Urinary bladder (tissue), 4 donors: Measurements from ENCODE around the gene SORCS2. TPM values are rescaled to one million over a fixed set of nuclear protein-coding genes. Genes with fewer than 3 reads are reported as not detected.

Source experiments
- DNase-seq: peaks from one replicate; pipeline ENCODE4 v3.0.0-alpha.2; 2015; ENCODE audit errors: extremely low spot score
- H3K27ac ChIP-seq: one replicate; pipeline ENCODE4 v1.5.1; 2013; ENCODE audit warnings: low read depth, mild to moderate bottlenecking, moderate library complexity
- H3K36me3 ChIP-seq: one replicate; pipeline ENCODE4 v1.6.1; 2013; ENCODE audit warnings: mild to moderate bottlenecking, moderate library complexity; ENCODE audit not compliant: insufficient read depth
- H3K4me1 ChIP-seq: one replicate; pipeline ENCODE4 v1.6.1; 2013; ENCODE audit warnings: mild to moderate bottlenecking, moderate library complexity; ENCODE audit not compliant: insufficient read depth
- H3K4me3 ChIP-seq: one replicate; pipeline ENCODE4 v1.5.1; 2013; ENCODE audit warnings: low read depth, low read length
- WGBS: extraction: QIAGEN DNeasy Blood & Tissue Kit; methylation state at CpG from one replicate; pipeline ENCODE4 v1.1.7; 2013; 5-methylcytosine and 5-hydroxymethylcytosine counted together
- polyA plus RNA-seq: library from polyadenylated mRNA; stranded (reverse); fragments of 200-250 nt; gene quantifications from one replicate; pipeline ENCODE4 v1.2.3, GENCODE V29; 2013
- total RNA-seq: library from RNA; depleted of rRNA; stranded (reverse); fragments of >200 nt; gene quantifications from one replicate; pipeline ENCODE4 v1.2.3, GENCODE V29; 2014
- donor health status: healthy with polysubstance abuse.
- donor health status: healthy.

The SORCS2 gene
- total and polyA plus RNA-seq, 2 donors, result 5.3 to 10.8 TPM

DNA sequence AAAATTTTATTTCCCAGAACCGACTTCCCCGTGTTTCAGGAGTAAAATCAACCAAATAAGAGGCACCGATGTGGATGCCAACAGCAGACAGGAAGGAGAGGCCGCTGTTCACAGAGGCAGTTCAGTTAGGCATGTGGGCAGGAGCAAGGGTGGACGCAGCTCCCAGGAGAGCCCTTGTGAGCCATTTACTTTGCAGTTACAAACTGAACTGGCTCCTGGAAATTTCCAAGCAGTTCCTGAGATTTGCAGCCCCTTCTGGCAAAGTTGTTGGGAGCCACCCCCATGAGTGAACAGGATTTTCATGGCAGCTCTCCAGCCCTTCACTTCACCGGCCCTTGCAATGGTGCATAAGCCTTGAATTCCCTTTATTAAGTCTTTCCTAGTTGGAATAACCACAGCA lies 558.2 kb downstream of the SORCS2 start:
- Histone ChIP-seq H3K27ac (no peak overlapping the region), H3K4me3 (no peak overlapping the region), H3K36me3 (no peaks in the 10 kb centered on the region), H3K4me1 (no peaks in the 10 kb centered on the region)
- no peak for DNase-seq
- WGBS, result 60% methylated on average over 6 of the region's 6 CpGs

DNA sequence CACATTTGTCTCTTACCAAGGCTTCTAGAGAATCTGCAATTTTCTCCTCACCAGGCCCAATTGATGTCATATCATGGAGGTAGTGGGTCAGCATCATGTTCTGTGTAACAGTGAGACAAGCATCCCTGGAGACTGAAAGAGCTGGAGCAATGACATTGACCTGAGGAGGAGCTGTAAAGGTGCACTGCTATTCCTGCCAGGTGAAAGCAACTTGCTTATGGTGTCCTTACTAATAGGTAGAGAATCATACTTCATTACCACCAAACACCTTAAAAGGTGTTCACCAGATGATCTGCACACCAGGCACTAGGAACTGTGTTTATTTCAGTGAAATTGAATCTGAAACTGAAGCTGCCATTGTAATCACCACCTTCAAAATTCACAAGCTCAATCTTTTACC lies 558.6 kb downstream of the SORCS2 start:
- H3K27ac ChIP-seq, result no peak overlapping the region
- DNase-seq, result no peak
- H3K4me1 ChIP-seq, result no peaks in the 10 kb centered on the region

GRCh38 chr4:7752649-7753048 lies 560.3 kb downstream of the SORCS2 start:
- H3K27ac ChIP-seq, result no peak overlapping the region
- no peak overlapping the region for H3K4me3 ChIP-seq
- no peak for DNase-seq
- H3K36me3 ChIP-seq, result no peaks in the 10 kb centered on the region
- WGBS, result 95% methylated on average over 6 of the region's 6 CpGs
- no peaks in the 10 kb centered on the region for H3K4me1 ChIP-seq

More for the DNA sequence above, 558.6 kb downstream of the SORCS2 start:
- no peak overlapping the region for H3K4me3 ChIP-seq
- no peaks in the 10 kb centered on the region for H3K36me3 ChIP-seq

DNA sequence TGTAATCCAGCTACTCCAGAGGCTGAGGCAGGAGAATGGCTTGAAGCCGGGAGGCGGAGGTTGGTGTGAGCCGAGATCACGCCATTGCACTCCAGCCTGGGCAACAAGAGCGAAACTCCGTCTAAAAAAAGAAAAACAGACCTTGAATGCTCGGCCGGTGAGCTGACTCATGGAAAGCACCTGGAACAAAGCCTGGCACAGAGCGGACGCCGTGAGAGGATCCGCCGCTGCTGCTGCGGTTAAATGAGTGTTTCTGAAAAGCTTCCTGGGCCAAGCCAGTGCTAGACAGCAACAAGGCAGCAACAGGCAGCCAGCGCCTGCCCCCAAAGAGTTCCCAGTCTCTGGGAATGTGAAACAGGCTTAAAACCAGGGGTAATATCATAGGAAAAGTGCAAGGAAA lies 560.9 kb downstream of the SORCS2 start:
- H3K4me3 ChIP-seq, result no peak overlapping the region
- H3K4me1 ChIP-seq, result no peaks in the 10 kb centered on the region
- no peak for DNase-seq
- no peaks in the 10 kb centered on the region for H3K36me3 ChIP-seq
- WGBS, result 91% methylated on average over 15 of the region's 15 CpGs
- no peak overlapping the region for H3K27ac ChIP-seq

GRCh38 chr4:7753931-7754465 lies 561.7 kb downstream of the SORCS2 start:
- H3K4me3 ChIP-seq, result no peak overlapping the region
- 70% methylated on average over 15 of the region's 15 CpGs for WGBS
- no peaks in the 10 kb centered on the region for H3K36me3 ChIP-seq
- H3K4me1 ChIP-seq, result no peaks in the 10 kb centered on the region
- H3K27ac ChIP-seq, result no peak overlapping the region
- no peak for DNase-seq

GRCh38 chr4:7754565-7755262 lies 562.4 kb downstream of the SORCS2 start:
- H3K4me1 ChIP-seq, result no peaks in the 10 kb centered on the region
- H3K36me3 ChIP-seq, result no peaks in the 10 kb centered on the region
- H3K27ac ChIP-seq, result no peak overlapping the region
- no peak for DNase-seq
- no peak overlapping the region for H3K4me3 ChIP-seq
- 86% methylated on average over 21 of the region's 21 CpGs for WGBS

DNA sequence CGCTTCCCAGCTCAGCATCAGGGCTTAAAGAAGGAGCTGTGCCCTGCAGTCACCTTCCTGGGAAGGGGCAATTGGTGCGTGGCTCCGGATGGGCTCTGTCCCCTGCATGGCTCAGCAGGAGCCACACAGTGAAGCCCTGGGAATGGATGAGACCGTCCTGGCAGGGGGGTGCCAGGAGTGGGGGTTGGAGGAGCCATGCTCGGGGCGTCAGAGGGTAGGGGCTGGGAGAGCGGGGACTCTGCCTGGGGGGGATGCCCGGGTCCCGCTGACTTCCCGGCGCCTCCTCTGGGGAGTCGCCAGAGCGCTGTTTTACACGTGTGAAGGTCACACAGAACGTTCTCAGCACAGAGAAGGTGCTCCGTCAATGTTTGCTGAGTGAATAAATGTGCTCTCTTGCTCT lies 563.2 kb downstream of the SORCS2 start:
- DNase-seq, result no peak
- Histone ChIP-seq H3K36me3 (no peaks in the 10 kb centered on the region), H3K27ac (no peak overlapping the region), H3K4me1 (no peaks in the 10 kb centered on the region), H3K4me3 (no peak overlapping the region)
- 93% methylated on average over 16 of the region's 16 CpGs for WGBS

DNA sequence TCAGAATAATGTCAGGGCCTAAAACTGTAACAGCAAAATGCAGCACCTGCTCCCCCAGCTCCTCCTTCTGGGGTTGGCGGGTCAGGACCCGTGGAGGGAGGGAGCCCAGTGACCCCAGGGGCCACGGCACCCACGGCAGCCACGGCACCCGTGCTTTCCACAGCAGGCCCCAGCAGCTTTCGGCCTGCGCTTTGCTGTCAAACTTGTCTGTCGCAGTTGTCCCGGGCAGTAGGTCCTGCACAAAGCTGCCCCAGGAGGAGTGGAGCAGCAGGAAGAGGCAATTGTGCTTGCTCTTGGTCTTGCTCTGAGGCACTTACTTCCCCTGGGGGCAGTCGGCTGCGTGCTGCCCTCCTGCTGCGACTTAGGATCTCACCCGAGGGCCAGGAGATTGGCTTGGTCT lies 563.7 kb downstream of the SORCS2 start:
- DNase-seq, result no peak
- H3K36me3 ChIP-seq, result no peaks in the 10 kb centered on the region
- no peak overlapping the region for H3K27ac ChIP-seq
- H3K4me1 ChIP-seq, result no peaks in the 10 kb centered on the region
- whole genome bisulfite sequencing, result 95% methylated on average over 14 of the region's 14 CpGs
- no peak overlapping the region for H3K4me3 ChIP-seq

GRCh38 chr4:7756561-7757355 lies 564.4 kb downstream of the SORCS2 start:
- Histone ChIP-seq H3K36me3 (no peaks in the 10 kb centered on the region), H3K4me3 (no peak overlapping the region), H3K27ac (no peak overlapping the region), H3K4me1 (no peaks in the 10 kb centered on the region)
- no peak for DNase-seq
- whole genome bisulfite sequencing, result 84% methylated on average over 32 of the region's 32 CpGs

DNA sequence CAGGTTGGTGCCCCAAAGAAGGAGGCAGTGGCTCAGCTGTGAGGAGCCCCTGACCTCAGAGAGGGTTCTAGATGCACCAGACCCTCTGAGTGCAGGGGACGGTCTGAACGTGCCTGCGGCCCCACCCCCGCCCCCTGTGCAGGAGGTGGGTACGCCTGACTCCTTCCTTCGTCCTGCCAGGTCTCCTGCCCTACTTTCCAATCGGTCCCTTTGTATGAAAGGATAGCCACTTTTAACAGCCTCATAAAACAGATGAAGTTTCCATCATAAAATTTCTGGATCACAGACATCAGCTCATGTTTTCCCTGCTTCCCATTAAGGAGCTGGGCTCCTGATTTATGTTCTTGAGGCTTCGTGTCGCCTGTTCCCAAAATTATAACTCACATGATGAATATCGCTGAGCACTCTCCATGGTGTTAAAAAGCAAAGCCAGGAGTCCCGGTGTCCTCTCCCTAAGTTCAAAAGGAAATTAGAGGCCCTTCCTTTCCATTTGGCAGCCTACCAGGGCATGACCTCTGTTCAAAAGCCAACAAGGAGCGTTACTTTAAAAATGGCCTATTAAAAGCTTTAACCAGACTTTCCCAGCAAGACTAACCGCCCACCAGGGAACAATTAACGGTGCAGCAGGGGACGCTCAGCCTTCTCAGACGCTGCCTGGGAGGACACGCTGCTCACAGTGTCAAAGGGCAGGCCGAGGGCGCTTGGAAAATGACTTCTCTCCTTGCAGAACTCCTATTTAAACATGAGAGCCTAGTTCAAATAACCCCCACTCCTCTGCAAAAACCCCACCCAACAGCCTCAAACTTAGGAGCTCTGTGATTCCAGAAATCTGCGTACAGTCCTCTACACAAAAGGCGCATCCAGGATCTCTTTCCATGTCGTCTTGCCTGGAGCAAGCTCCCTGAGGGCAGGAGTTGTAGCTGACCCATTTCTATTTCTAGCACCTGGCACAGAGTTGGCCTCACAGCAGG lies 565.4 kb downstream of the SORCS2 start:
- DNase-seq, result peak; percentile 32
- Histone ChIP-seq H3K4me3 (no peak overlapping the region), H3K27ac (no peak overlapping the region)

DNA sequence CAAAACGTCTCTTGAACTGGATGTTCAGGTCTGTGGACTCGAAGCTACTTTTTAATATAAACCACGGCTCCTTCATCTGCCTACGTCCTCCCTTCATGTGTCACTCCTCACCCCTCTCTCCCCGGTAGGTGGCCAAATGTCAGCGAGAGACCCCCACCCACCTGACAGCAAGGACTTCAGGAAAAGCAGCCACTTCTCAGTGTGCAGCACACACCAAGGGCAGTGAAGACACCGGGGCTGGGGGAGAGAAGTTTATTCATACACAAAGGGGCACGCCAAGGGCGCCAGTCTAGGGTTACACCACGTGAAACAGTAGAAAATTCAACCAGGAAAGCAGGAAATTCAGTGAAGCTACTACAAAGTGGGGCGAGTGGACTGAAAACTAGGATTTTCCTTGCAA lies 566.1 kb downstream of the SORCS2 start:
- whole genome bisulfite sequencing, result 90% methylated on average over 11 of the region's 11 CpGs
- DNase-seq, result no peak
- Histone ChIP-seq H3K36me3 (no peaks in the 10 kb centered on the region), H3K4me1 (no peaks in the 10 kb centered on the region), H3K27ac (no peak overlapping the region), H3K4me3 (no peak overlapping the region)

More for the DNA sequence above, 565.4 kb downstream of the SORCS2 start:
- no peaks in the 10 kb centered on the region for H3K4me1 ChIP-seq
- no peaks in the 10 kb centered on the region for H3K36me3 ChIP-seq
- 40% methylated on average over 22 of the region's 22 CpGs for WGBS

DNA sequence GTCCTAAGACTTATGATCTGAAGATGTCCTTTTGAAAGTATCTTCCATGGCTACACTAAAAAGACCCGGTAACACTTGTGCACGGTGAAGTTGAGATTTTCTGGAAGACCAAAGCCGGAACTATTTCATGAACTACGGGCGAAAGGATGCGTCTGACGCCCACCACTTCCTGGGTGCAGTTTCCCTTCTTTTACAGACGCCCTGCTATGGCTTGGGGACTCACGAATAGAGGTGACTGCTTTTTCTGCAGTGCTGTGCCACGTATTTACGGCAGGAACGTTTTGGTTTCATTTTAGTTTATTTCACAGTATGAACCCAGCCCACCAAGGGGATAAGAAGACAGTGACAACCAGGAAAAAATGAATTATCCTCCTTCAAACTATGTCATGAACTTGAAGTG lies 566.9 kb downstream of the SORCS2 start:
- no peak overlapping the region for H3K4me3 ChIP-seq
- DNase-seq, result no peak
- no peaks in the 10 kb centered on the region for H3K36me3 ChIP-seq
- 79% methylated on average over 12 of the region's 12 CpGs for WGBS
- H3K27ac ChIP-seq, result no peak overlapping the region
- no peaks in the 10 kb centered on the region for H3K4me1 ChIP-seq

- Histone ChIP-seq H3K4me1 (no peaks in the 10 kb centered on the region), H3K4me3 (no peak overlapping the region), H3K36me3 (no peaks in the 10 kb centered on the region), H3K27ac (no peak overlapping the region)
- WGBS, result 90% methylated on average over 7 of the region's 7 CpGs
- DNase-seq, result no peak
Observed at GRCh38 chr4:7759635-7760034, 567.3 kb downstream of the SORCS2 start.
